Neutrophil (primary cell): Measurements from ENCODE around the gene PPFIBP2.

Source experiments
- H3K27ac ChIP-seq: fragments of 200-600 bp; sonication (generic); 2 replicates; pipeline ENCODE4 v1.5.1; 2016; ENCODE audit warnings: mild to moderate bottlenecking, moderate library complexity
- H3K27me3 ChIP-seq: fragments of 200-600 bp; sonication (generic); 2 replicates; pipeline ENCODE4 v1.6.0; 2016; ENCODE audit warnings: mild to moderate bottlenecking
- H3K36me3 ChIP-seq: fragments of 200-600 bp; sonication (generic); 2 replicates; pipeline ENCODE4 v1.5.1; 2017
- H3K4me1 ChIP-seq, 2 experiments: fragments of 200-600 bp in 1 of 2; sonication (generic) in 1 of 2; 1 replicate in 1 of 2; 2 replicates in 1 of 2; pipeline versions ENCODE4 v1.5.1 to v1.6.1; 2013 to 2016; ENCODE audit warnings: low read depth in 1 of 2, low read length in 1 of 2, mild to moderate bottlenecking in 1 of 2, moderate library complexity in 1 of 2; ENCODE audit not compliant: control insufficient read depth in 1 of 2, insufficient read depth in 1 of 2
- H3K4me3 ChIP-seq, 2 experiments: fragments of 200-600 bp in 1 of 2; sonication (generic) in 1 of 2; 1 replicate in 1 of 2; 2 replicates in 1 of 2; pipeline ENCODE4 v1.5.1; 2013 to 2016; ENCODE audit warnings: low read depth in 1 of 2, low read length in 1 of 2, mild to moderate bottlenecking in 1 of 2, moderate library complexity in 1 of 2
- H3K9me3 ChIP-seq: fragments of 200-600 bp; sonication (generic); 2 replicates; pipeline ENCODE4 v1.5.1; 2016
- TF ChIP-seq, protein P1 (sequence below): fragments of 200-600 bp; sonication (generic); IDR thresholded peaks from 2 replicates; pipeline ENCODE4 v1.5.1; 2016; ENCODE audit warnings: antibody characterized with exemption

PPFIBP2 gene

DNA sequence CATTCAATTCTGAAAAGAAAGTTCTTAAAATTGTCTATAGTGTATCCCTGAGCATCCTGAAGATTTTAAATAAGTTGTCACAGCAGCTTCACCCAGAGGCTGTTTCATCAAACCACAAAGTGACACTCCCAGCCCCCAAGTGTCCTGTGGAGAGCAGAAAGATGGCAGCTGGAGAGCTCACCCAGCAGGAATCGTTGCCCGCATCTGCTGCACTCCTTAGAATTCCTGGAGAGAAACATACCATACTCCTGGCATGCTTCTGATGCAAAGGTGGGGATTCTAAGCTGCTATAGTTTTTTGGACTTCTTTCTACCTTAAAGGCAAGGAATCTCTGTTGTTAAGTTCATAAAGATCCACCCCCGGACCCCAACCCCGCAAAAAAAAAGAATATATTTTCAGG lies 173.0 kb downstream of the PPFIBP2 start:
- no peaks in the 10 kb centered on the region for H3K36me3 ChIP-seq
- H3K27me3 ChIP-seq = peaks cover 92% of the 10 kb centered on the region
- H3K4me1 ChIP-seq = no peaks in the 10 kb centered on the region
- TF ChIP-seq, protein P1, sequence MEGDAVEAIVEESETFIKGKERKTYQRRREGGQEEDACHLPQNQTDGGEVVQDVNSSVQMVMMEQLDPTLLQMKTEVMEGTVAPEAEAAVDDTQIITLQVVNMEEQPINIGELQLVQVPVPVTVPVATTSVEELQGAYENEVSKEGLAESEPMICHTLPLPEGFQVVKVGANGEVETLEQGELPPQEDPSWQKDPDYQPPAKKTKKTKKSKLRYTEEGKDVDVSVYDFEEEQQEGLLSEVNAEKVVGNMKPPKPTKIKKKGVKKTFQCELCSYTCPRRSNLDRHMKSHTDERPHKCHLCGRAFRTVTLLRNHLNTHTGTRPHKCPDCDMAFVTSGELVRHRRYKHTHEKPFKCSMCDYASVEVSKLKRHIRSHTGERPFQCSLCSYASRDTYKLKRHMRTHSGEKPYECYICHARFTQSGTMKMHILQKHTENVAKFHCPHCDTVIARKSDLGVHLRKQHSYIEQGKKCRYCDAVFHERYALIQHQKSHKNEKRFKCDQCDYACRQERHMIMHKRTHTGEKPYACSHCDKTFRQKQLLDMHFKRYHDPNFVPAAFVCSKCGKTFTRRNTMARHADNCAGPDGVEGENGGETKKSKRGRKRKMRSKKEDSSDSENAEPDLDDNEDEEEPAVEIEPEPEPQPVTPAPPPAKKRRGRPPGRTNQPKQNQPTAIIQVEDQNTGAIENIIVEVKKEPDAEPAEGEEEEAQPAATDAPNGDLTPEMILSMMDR = no peak
- no peak overlapping the region for H3K4me3 ChIP-seq
- no peak overlapping the region for H3K27ac ChIP-seq
- no peaks in the 10 kb centered on the region for H3K9me3 ChIP-seq

DNA sequence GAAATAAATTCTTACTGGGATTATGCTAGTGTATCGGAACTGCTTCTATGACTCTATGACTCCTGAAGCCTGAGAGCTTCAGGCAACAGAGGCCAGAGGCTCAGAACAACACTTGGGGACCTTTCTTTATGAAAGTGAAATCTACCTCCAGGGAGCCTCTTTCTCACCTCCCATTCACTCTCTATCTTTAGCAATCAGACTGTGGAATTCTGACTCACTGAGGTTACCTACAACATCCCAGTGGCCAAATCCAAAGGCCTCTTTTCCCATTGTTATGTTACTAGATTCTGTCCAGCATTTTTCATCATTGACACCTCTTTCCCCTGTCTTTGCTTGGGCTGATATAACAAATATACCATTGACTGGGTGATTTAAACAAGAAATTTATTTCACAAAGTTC lies 173.6 kb downstream of the PPFIBP2 start:
- H3K4me1 ChIP-seq = no peaks in the 10 kb centered on the region
- no peaks in the 10 kb centered on the region for H3K36me3 ChIP-seq
- no peaks in the 10 kb centered on the region for H3K9me3 ChIP-seq
- TF ChIP-seq, protein P1 = no peak
- peaks cover 92% of the 10 kb centered on the region for H3K27me3 ChIP-seq
- H3K4me3 ChIP-seq = no peak overlapping the region
- H3K27ac ChIP-seq = no peak overlapping the region

DNA sequence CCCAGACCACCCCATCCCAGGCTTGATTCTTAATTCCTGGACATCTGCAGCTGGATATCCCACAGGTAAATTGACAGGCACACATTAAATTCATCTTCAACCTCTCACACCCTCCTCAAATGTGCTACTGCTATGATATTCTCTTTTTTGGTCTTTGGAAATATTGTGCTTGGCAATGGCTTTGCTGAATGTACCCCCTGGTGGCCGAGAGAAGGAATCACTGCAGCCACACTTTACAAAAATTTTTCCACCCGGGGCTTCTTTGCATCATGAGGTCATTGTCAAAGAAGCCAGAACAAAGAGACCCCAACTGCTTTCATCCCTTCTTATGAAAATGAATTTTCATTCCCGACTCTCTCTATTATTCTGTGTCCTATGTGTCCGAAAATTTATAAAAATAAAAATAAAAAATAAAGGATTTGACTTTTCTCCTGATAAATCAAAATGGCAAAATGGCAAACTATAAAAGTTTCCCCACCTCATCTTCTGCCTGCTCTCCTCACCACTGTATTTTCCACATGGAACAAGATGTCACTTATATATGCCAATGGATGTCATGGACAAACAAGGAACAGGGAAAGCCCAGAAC lies 174.5 kb downstream of the PPFIBP2 start:
- TF ChIP-seq, protein P1 = no peak
- H3K4me1 ChIP-seq = no peaks in the 10 kb centered on the region
- H3K27ac ChIP-seq = no peak overlapping the region
- H3K36me3 ChIP-seq = no peaks in the 10 kb centered on the region
- peaks cover 95% of the 10 kb centered on the region for H3K27me3 ChIP-seq
- no peaks in the 10 kb centered on the region for H3K9me3 ChIP-seq
- no peak overlapping the region for H3K4me3 ChIP-seq

DNA sequence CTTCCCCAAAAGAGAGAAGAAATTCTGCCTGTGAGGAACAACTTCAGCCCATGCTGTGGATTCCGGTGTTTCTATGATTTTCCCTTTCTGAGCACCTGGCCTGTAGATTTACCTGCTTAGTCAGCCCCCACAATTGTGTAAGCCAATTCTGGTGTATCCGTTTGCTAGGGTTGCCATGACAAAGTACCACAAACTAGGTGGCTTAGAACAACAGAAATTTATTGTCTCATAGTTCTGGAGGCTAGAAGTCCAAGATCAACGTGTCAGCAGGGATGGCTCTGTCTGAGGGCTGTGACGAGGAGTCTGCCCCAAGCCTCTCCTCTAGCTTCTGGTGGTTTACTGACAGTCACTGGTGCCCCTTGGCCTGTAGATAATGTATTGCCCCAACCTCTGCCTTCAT lies 175.4 kb downstream of the PPFIBP2 start:
- H3K27ac ChIP-seq = no peak overlapping the region
- H3K36me3 ChIP-seq = no peaks in the 10 kb centered on the region

DNA sequence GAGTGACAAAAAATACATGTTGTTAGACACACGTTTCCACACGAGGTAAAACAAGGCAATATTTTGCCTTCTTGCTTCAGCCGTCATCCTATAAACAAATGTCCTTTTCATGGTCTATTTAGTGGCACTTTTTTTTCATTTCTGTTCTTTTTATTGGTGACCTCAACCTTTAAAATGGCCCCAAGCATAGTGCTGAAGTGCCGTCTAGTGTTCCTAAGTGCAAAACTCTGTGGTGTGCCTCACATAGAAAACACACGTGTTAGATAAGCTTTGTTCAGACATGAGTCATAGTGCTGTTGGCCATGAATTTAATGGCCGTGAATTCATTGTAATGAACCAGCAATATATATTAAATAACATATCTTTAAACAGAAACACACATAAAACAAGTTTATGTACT lies 176.8 kb downstream of the PPFIBP2 start:
- H3K4me3 ChIP-seq = no peak overlapping the region
- TF ChIP-seq, protein P1 = no peak
- H3K27ac ChIP-seq = no peak overlapping the region
- H3K4me1 ChIP-seq = no peaks in the 10 kb centered on the region
- peaks cover 84% of the 10 kb centered on the region for H3K27me3 ChIP-seq
- no peaks in the 10 kb centered on the region for H3K36me3 ChIP-seq
- H3K9me3 ChIP-seq = no peaks in the 10 kb centered on the region

More for the DNA sequence above, 175.4 kb downstream of the PPFIBP2 start:
- H3K4me1 ChIP-seq = no peaks in the 10 kb centered on the region
- H3K9me3 ChIP-seq = no peaks in the 10 kb centered on the region
- TF ChIP-seq, protein P1 = no peak
- H3K4me3 ChIP-seq = no peak overlapping the region
- peaks cover 95% of the 10 kb centered on the region for H3K27me3 ChIP-seq
